H1 (cell line): ENCODE measurements around the gene MYOZ2. TPM values are rescaled to one million over a fixed set of nuclear protein-coding genes. Genes with fewer than 3 reads are reported as not detected.

Experiments used
- BRCA1 ChIP-seq: IDR thresholded peaks from 2 replicates; pipeline ENCODE4 v1.6.1; 2012; ENCODE audit warnings: low read depth, low read length, improper control_type of control experiment
- PHF8 ChIP-seq: fragments of 200-600 bp; sonication (generic); conservative IDR thresholded peaks from 2 replicates; pipeline ENCODE4 v1.7.1; 2012; ENCODE audit warnings: low read depth, mild to moderate bottlenecking, inconsistent platforms, low read length, moderate library complexity
- RAD21 ChIP-seq, 2 experiments: IDR thresholded peaks in 1 of 2; conservative IDR thresholded peaks in 1 of 2; 2 replicates each; pipeline ENCODE4 v1.6.1; 2011; ENCODE audit warnings: low read depth in 2 of 2, low read length in 2 of 2, improper control_type of control experiment in 1 of 2, inconsistent platforms in 1 of 2, mild to moderate bottlenecking in 1 of 2, moderate library complexity in 1 of 2
- TCF12 ChIP-seq: IDR thresholded peaks from 2 replicates; pipeline ENCODE4 v1.6.1; 2011; ENCODE audit warnings: low read depth, mild to moderate bottlenecking, low read length
- polyA plus RNA-seq, 7 experiments: library from polyadenylated mRNA; depleted of rRNA in 3 of 7; stranded (reverse) in 5 of 7; unstranded in 2 of 7; fragments of >200 nt in 5 of 7; fragments of 200-250 nt in 2 of 7; gene quantifications; 1 replicate in 5 of 7; 2 replicates in 1 of 7; 4 replicates in 1 of 7; pipeline versions ENCODE4 v1.2.1 to v1.2.3, GENCODE V29; 2011 to 2013; ENCODE audit warnings: missing spikeins in 2 of 7, mixed read lengths in 2 of 7
- total RNA-seq: library from RNA; stranded (reverse); fragmentation: NEBNext Ultra II Directional; extraction: Animal tissue kit (Norgen Biotek cat#: 25700); gene quantifications from 2 replicates; pipeline ENCODE4 v1.2.1, GENCODE V29; 2021
- TF ChIP-seq, protein P1 (sequence below): fragments of 300-600 bp; sonication (generic); IDR thresholded peaks from 2 replicates; pipeline ENCODE4 v1.7.1; 2012; ENCODE audit warnings: low read length, moderate library complexity, mild to moderate bottlenecking, inconsistent platforms; ENCODE audit not compliant: insufficient replicate concordance
- TF ChIP-seq, protein P2 (sequence below): IDR thresholded peaks from 2 replicates; pipeline ENCODE4 v1.6.1; 2011; ENCODE audit warnings: low read depth, mild to moderate bottlenecking, low read length; ENCODE audit not compliant: insufficient read depth
- TF ChIP-seq, protein P3 (sequence below): IDR thresholded peaks from 2 replicates; pipeline ENCODE4 v1.6.1; 2012; ENCODE audit warnings: inconsistent platforms
- TF ChIP-seq, protein P4 (sequence below): IDR thresholded peaks from 2 replicates; pipeline ENCODE4 v1.6.1; 2012; ENCODE audit warnings: low read length, inconsistent platforms

MYOZ2 gene
- total and polyA plus RNA-seq, 2 of the 8 experiments (the other 6 are each of a cell fraction or from before 2014, with no cell fraction given): not detected

DNA sequence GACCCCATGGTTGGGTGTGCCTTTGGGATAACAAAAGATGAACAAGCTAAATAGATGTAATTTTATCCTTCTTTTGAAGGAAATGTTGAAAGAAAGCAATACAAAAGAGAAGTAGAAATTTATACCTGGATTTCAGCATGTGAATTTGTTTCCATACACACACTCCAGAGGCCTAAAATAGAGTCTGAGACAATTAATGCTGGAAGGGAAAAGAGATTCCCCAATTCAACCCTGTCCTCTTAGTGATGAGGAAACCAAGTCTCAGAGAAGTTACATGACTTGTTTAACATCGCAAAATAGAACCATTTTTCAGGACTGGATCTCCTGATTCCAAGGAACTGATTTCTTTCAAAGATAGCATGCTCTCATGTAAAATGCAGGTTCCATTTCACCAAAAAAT is 37.3 kb upstream of the MYOZ2 start (continued):
- TF ChIP-seq, protein P1, sequence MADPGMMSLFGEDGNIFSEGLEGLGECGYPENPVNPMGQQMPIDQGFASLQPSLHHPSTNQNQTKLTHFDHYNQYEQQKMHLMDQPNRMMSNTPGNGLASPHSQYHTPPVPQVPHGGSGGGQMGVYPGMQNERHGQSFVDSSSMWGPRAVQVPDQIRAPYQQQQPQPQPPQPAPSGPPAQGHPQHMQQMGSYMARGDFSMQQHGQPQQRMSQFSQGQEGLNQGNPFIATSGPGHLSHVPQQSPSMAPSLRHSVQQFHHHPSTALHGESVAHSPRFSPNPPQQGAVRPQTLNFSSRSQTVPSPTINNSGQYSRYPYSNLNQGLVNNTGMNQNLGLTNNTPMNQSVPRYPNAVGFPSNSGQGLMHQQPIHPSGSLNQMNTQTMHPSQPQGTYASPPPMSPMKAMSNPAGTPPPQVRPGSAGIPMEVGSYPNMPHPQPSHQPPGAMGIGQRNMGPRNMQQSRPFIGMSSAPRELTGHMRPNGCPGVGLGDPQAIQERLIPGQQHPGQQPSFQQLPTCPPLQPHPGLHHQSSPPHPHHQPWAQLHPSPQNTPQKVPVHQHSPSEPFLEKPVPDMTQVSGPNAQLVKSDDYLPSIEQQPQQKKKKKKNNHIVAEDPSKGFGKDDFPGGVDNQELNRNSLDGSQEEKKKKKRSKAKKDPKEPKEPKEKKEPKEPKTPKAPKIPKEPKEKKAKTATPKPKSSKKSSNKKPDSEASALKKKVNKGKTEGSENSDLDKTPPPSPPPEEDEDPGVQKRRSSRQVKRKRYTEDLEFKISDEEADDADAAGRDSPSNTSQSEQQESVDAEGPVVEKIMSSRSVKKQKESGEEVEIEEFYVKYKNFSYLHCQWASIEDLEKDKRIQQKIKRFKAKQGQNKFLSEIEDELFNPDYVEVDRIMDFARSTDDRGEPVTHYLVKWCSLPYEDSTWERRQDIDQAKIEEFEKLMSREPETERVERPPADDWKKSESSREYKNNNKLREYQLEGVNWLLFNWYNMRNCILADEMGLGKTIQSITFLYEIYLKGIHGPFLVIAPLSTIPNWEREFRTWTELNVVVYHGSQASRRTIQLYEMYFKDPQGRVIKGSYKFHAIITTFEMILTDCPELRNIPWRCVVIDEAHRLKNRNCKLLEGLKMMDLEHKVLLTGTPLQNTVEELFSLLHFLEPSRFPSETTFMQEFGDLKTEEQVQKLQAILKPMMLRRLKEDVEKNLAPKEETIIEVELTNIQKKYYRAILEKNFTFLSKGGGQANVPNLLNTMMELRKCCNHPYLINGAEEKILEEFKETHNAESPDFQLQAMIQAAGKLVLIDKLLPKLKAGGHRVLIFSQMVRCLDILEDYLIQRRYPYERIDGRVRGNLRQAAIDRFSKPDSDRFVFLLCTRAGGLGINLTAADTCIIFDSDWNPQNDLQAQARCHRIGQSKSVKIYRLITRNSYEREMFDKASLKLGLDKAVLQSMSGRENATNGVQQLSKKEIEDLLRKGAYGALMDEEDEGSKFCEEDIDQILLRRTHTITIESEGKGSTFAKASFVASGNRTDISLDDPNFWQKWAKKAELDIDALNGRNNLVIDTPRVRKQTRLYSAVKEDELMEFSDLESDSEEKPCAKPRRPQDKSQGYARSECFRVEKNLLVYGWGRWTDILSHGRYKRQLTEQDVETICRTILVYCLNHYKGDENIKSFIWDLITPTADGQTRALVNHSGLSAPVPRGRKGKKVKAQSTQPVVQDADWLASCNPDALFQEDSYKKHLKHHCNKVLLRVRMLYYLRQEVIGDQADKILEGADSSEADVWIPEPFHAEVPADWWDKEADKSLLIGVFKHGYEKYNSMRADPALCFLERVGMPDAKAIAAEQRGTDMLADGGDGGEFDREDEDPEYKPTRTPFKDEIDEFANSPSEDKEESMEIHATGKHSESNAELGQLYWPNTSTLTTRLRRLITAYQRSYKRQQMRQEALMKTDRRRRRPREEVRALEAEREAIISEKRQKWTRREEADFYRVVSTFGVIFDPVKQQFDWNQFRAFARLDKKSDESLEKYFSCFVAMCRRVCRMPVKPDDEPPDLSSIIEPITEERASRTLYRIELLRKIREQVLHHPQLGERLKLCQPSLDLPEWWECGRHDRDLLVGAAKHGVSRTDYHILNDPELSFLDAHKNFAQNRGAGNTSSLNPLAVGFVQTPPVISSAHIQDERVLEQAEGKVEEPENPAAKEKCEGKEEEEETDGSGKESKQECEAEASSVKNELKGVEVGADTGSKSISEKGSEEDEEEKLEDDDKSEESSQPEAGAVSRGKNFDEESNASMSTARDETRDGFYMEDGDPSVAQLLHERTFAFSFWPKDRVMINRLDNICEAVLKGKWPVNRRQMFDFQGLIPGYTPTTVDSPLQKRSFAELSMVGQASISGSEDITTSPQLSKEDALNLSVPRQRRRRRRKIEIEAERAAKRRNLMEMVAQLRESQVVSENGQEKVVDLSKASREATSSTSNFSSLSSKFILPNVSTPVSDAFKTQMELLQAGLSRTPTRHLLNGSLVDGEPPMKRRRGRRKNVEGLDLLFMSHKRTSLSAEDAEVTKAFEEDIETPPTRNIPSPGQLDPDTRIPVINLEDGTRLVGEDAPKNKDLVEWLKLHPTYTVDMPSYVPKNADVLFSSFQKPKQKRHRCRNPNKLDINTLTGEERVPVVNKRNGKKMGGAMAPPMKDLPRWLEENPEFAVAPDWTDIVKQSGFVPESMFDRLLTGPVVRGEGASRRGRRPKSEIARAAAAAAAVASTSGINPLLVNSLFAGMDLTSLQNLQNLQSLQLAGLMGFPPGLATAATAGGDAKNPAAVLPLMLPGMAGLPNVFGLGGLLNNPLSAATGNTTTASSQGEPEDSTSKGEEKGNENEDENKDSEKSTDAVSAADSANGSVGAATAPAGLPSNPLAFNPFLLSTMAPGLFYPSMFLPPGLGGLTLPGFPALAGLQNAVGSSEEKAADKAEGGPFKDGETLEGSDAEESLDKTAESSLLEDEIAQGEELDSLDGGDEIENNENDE: no peak
- TF ChIP-seq PHF8 (no peak), BRCA1 (no peak), RAD21 (IDR thresholded peaks at IDR 0.05 in 1 of 2, conservative IDR thresholded peaks at IDR 0.05 in 1 of 2; ENCODE audit: low read depth in 2 of 2, low read length in 2 of 2) (no peak), TCF12 (no peak)
- TF ChIP-seq, protein P2, sequence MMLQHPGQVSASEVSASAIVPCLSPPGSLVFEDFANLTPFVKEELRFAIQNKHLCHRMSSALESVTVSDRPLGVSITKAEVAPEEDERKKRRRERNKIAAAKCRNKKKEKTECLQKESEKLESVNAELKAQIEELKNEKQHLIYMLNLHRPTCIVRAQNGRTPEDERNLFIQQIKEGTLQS: no peak
- TF ChIP-seq, protein P3, sequence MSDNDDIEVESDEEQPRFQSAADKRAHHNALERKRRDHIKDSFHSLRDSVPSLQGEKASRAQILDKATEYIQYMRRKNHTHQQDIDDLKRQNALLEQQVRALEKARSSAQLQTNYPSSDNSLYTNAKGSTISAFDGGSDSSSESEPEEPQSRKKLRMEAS: no peak
- TF ChIP-seq, protein P4, sequence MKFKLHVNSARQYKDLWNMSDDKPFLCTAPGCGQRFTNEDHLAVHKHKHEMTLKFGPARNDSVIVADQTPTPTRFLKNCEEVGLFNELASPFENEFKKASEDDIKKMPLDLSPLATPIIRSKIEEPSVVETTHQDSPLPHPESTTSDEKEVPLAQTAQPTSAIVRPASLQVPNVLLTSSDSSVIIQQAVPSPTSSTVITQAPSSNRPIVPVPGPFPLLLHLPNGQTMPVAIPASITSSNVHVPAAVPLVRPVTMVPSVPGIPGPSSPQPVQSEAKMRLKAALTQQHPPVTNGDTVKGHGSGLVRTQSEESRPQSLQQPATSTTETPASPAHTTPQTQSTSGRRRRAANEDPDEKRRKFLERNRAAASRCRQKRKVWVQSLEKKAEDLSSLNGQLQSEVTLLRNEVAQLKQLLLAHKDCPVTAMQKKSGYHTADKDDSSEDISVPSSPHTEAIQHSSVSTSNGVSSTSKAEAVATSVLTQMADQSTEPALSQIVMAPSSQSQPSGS: no peak
